Panc1 (cell line): Measurements from ENCODE around the gene ACBD3. TPM values are rescaled to one million over a fixed set of nuclear protein-coding genes. Genes with fewer than 3 reads are reported as not detected.

Experiments
- ATAC-seq: fragments of 200-7000 bp; cut with Tn5 transposase; 2 replicates; pipeline ENCODE4 v1.9.1; 2020; ENCODE audit warnings: mild to moderate bottlenecking, moderate library complexity
- BruUV-seq: library from RNA; stranded (reverse); fragments of 400-500 nt; replicated peaks from 2 replicates; lab custom pipeline; 2021; lab: Mats Ljungman, UMichigan
- CTCF ChIA-PET: fragments of 300-600 bp; sonication (Branson Sonifier 250); formaldehyde crosslinking; loops from one replicate; lab custom pipeline; 2022; ENCODE audit warnings: antibody characterized with exemption; lab: Charles Lee
- POLR2A ChIA-PET: fragments of 300-600 bp; sonication (Branson Sonifier 250); formaldehyde crosslinking; loops from one replicate; lab custom pipeline; 2022; ENCODE audit warnings: antibody characterized with exemption; lab: Charles Lee
- DNase-seq: peaks from one replicate; pipeline ENCODE4 v3.0.0-alpha.2; 2010; ENCODE audit warnings: low read depth, low spot score
- H3K27ac ChIP-seq: 2 replicates; pipeline ENCODE4 v1.5.1; 2011; ENCODE audit warnings: mild to moderate bottlenecking, low read length, inconsistent platforms
- H3K27me3 ChIP-seq: fragments of 200-500 bp; sonication (Bioruptor generic); 2 replicates; pipeline ENCODE4 v1.6.0; 2014; ENCODE audit warnings: low read length, inconsistent platforms; ENCODE audit not compliant: control insufficient read depth, insufficient read depth
- H3K36me3 ChIP-seq: fragments of 200-500 bp; sonication (Bioruptor generic); 2 replicates; pipeline ENCODE4 v1.5.1; 2014; ENCODE audit warnings: inconsistent platforms, mild to moderate bottlenecking, low read length, moderate library complexity; ENCODE audit not compliant: control insufficient read depth, insufficient read depth
- H3K4me1 ChIP-seq: 2 replicates; pipeline ENCODE4 v1.5.1; 2011; ENCODE audit warnings: inconsistent platforms, mild to moderate bottlenecking, low read length, moderate library complexity; ENCODE audit not compliant: control insufficient read depth, insufficient read depth
- H3K4me3 ChIP-seq, 2 experiments: 2 replicates each; pipeline ENCODE4 v1.5.1; 2011 to 2012; ENCODE audit warnings: low read depth in 2 of 2, low read length in 2 of 2, mild to moderate bottlenecking in 2 of 2, inconsistent platforms in 1 of 2, moderate library complexity in 1 of 2
- H3K9me3 ChIP-seq: fragments of 200-500 bp; sonication (Bioruptor generic); 2 replicates; pipeline ENCODE4 v1.5.1; 2014; ENCODE audit warnings: low read depth, mild to moderate bottlenecking, inconsistent platforms, low read length, moderate library complexity; ENCODE audit not compliant: control insufficient read depth, insufficient read depth
- POLR2AphosphoS5 ChIP-seq: IDR thresholded peaks from 2 replicates; pipeline ENCODE4 v1.6.1; 2012; ENCODE audit warnings: mild to moderate bottlenecking, low read depth, low read length, moderate library complexity
- SIN3A ChIP-seq: IDR thresholded peaks from 2 replicates; pipeline ENCODE4 v1.6.1; 2012; ENCODE audit warnings: low read depth, mild to moderate bottlenecking, low read length, moderate library complexity, borderline replicate concordance; ENCODE audit not compliant: insufficient read depth
- TCF7L2 ChIP-seq: IDR thresholded peaks from 2 replicates; pipeline ENCODE4 v1.6.1; 2011; ENCODE audit warnings: mild to moderate bottlenecking, low read depth, low read length, inconsistent platforms
- in situ Hi-C: cut with HindIII; loops from 2 replicates; pipeline ENCODE4 v1.10.0; 2016; ENCODE audit warnings: low sequenced_read_pairs, low pct_unique_long_range_greater_than_20kb
- intact Hi-C: fragments of 100-400 bp; cut with micrococcal nuclease; formaldehyde crosslinking; loops from one replicate; pipeline ENCODE4 v1.10.0; 2022; ENCODE audit not compliant: unreplicated experiment
- total RNA-seq: library from RNA; stranded (reverse); gene quantifications from one replicate; pipeline ENCODE4 v1.2.1, GENCODE V29; 2021; ENCODE audit not compliant: unreplicated experiment
- TF ChIP-seq, protein P1 (sequence below): fragments of 450-650 bp; IDR thresholded peaks from 2 replicates; pipeline ENCODE4 v1.5.1; 2017; ENCODE audit warnings: mild to moderate bottlenecking
- TF ChIP-seq, protein P2 (sequence below), 2 experiments: IDR thresholded peaks; 2 replicates each; pipeline ENCODE4 v1.6.1; 2011 to 2012; ENCODE audit warnings: low read depth in 2 of 2, control low read depth in 1 of 2, low read length in 1 of 2, mild to moderate bottlenecking in 1 of 2, moderate library complexity in 1 of 2; ENCODE audit not compliant: insufficient read depth in 1 of 2

Gene ACBD3
- total RNA-seq, 1 experiment from 2014 or later, result 31.2 TPM

DNA sequence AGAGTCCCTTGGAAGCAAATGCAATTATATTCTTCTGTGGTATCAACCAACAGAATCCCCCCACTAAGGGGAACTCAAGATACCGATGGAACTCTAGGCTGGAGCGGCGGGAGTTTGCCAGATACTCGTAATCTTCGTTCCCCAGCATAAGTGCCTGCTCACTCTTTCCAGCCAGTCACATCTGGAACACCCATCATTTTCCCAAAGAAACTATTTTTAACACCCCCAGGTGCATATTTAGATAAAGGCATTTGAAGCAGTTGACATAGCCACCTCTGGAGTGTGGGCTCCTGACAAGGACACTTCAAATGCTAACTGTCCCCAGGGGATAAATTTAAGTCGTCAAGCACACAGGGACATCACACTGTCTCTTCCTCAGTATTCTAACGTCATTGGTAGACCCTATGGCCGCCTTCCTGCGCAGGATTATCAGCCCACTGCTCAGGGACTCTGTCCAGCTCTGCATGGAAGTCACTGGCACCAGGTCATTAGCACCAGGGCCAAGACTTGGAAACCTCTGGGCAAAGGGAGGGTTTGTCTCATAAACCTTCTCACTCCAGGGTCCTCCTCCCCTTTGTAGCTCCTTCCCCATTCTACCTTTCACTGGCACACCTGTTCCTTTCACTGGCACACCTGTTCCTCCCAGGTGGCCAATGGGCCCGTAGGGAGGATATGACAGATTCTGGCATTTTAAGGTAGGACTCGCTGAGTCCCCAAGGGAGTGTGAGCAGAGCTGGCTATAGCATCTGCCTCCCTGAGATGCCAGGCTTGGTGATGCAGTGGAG lies 75.3 kb downstream of the ACBD3 start:
- Histone ChIP-seq H3K4me1 (peaks cover 13% of the 10 kb centered on the region), H3K27ac (peak overlapping the region; percentile 34; the same call in 1 of the 2 replicates), H3K9me3 (no peaks in the 10 kb centered on the region), H3K27me3 (no peaks in the 10 kb centered on the region), H3K36me3 (no peaks in the 10 kb centered on the region), H3K4me3 (peak overlapping the region; percentile 59 to 60)
- TF ChIP-seq TCF7L2 (no peak), POLR2AphosphoS5 (no peak), SIN3A (no peak)
- TF ChIP-seq, protein P1, sequence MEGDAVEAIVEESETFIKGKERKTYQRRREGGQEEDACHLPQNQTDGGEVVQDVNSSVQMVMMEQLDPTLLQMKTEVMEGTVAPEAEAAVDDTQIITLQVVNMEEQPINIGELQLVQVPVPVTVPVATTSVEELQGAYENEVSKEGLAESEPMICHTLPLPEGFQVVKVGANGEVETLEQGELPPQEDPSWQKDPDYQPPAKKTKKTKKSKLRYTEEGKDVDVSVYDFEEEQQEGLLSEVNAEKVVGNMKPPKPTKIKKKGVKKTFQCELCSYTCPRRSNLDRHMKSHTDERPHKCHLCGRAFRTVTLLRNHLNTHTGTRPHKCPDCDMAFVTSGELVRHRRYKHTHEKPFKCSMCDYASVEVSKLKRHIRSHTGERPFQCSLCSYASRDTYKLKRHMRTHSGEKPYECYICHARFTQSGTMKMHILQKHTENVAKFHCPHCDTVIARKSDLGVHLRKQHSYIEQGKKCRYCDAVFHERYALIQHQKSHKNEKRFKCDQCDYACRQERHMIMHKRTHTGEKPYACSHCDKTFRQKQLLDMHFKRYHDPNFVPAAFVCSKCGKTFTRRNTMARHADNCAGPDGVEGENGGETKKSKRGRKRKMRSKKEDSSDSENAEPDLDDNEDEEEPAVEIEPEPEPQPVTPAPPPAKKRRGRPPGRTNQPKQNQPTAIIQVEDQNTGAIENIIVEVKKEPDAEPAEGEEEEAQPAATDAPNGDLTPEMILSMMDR, result no peak
- TF ChIP-seq, protein P2, sequence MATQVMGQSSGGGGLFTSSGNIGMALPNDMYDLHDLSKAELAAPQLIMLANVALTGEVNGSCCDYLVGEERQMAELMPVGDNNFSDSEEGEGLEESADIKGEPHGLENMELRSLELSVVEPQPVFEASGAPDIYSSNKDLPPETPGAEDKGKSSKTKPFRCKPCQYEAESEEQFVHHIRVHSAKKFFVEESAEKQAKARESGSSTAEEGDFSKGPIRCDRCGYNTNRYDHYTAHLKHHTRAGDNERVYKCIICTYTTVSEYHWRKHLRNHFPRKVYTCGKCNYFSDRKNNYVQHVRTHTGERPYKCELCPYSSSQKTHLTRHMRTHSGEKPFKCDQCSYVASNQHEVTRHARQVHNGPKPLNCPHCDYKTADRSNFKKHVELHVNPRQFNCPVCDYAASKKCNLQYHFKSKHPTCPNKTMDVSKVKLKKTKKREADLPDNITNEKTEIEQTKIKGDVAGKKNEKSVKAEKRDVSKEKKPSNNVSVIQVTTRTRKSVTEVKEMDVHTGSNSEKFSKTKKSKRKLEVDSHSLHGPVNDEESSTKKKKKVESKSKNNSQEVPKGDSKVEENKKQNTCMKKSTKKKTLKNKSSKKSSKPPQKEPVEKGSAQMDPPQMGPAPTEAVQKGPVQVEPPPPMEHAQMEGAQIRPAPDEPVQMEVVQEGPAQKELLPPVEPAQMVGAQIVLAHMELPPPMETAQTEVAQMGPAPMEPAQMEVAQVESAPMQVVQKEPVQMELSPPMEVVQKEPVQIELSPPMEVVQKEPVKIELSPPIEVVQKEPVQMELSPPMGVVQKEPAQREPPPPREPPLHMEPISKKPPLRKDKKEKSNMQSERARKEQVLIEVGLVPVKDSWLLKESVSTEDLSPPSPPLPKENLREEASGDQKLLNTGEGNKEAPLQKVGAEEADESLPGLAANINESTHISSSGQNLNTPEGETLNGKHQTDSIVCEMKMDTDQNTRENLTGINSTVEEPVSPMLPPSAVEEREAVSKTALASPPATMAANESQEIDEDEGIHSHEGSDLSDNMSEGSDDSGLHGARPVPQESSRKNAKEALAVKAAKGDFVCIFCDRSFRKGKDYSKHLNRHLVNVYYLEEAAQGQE (IDR thresholded peaks at IDR 0.05; ENCODE audit: insufficient read depth in 1 of 2, low read depth in 2 of 2, low read length in 1 of 2), result no peak
- BruUV-seq, result no TSS peak
- ATAC-seq, result no peak
- intact Hi-C loops, result no loop called here
- in situ Hi-C loops, result no loop called here
- ChIA-PET CTCF (interaction anchor here (1.6 kb wide), 1 partner anchor 10 kb away, joined by 5 read pairs; no protein-coding TSS in a partner anchor), POLR2A (interaction anchor here (0.6 kb wide), 1 partner anchor 97 kb away, joined by 5 read pairs; no protein-coding TSS in a partner anchor)
- DNase-seq, result no peak

DNA sequence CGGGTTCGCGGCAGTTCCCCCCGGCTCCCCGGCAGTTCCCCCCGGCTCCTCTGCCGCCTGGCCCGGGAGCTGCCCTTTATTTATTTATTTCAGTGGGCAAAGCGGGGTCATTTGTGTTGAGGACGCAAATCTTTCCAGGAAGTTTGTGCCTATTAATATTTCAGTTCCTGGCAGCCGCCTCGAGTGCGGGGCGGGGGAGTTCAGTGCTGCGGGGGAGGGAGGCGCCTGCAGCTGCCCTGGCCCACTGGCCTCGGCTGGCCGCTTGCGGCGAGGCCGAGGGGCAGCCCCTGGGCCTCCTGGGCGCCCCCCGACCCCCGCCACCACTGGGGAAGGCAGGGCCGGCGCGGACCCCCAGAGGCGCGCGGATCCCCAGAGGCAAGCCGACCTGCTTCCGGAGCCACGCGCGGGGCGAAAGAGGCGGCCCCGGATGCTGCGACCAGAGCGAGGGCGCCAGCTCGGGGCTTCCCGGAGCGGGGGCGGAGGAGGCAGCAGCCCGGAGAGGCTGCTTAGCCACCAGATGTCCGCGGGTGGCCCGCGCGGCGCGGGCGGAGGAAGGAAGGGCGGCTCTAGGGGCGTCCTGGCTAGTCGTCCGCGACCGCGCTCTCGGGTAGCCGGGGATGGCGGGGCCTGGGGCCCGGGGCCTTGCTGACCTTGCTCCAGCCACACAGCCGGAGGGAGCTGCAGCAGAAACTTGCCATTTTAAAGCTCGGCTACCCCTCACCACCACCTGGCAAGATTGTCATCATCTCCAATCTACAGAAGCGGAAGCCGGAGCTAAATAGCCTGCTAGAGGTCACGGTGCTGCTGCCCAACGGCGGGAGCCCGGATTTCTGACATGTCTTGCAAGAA lies 76.1 kb downstream of the ACBD3 start:
- in situ Hi-C loops (no loop called here), intact Hi-C loops (no loop called here)
- TF ChIP-seq, protein P2 (IDR thresholded peaks at IDR 0.05; ENCODE audit: insufficient read depth in 1 of 2, low read depth in 2 of 2, low read length in 1 of 2), result no peak
- TF ChIP-seq, protein P1, result no peak
- TF ChIP-seq SIN3A, result no peak
- no peak for TF ChIP-seq TCF7L2
- no peak for TF ChIP-seq POLR2AphosphoS5
- ATAC-seq, result peak; percentile 64
- BruUV-seq, result no TSS peak
- no peaks in the 10 kb centered on the region for H3K9me3 ChIP-seq
- H3K4me3 ChIP-seq, result peak overlapping the region; percentile 59 to 60
- peak overlapping the region; percentile 34 for H3K27ac ChIP-seq
- no peaks in the 10 kb centered on the region for H3K27me3 ChIP-seq
- peaks cover 13% of the 10 kb centered on the region for H3K4me1 ChIP-seq
- ChIA-PET CTCF (interaction anchor here (0.5 to 1.6 kb wide), 3 partner anchors 11 to 38 kb away, joined by 3 to 5 read pairs (median 4); no protein-coding TSS in a partner anchor), POLR2A (no interaction called here)
- H3K36me3 ChIP-seq, result no peaks in the 10 kb centered on the region
- DNase-seq, result no peak
